Sigmoid colon (tissue), 7 donors: ENCODE data around the gene EEIG2. TPM values are rescaled to one million over a fixed set of nuclear protein-coding genes. Genes with fewer than 3 reads are reported as not detected.
"Not testable (repeated sequence)": the region's sequence is repeated elsewhere in the genome, so short reads cannot be mapped to it uniquely, and the experiment has no call there.

Experiments used
- DNase-seq: peaks from one replicate; pipeline ENCODE4 v3.0.0-alpha.2; 2019
- H3K27ac ChIP-seq, 4 donors: fragments of 200-600 bp; sonication (generic); one replicate each; pipeline ENCODE4 v1.5.1; 2016 to 2019; ENCODE audit warnings: mild to moderate bottlenecking in 1 of 4
- H3K27me3 ChIP-seq, 3 donors: fragments of 200-600 bp; sonication (generic); one replicate each; pipeline ENCODE4 v1.5.1; 2019; ENCODE audit warnings: mild to moderate bottlenecking in 1 of 3
- H3K36me3 ChIP-seq, 4 donors: fragments of 200-600 bp; sonication (generic); one replicate each; pipeline ENCODE4 v1.5.1; 2016 to 2019
- H3K4me1 ChIP-seq, 4 donors: fragments of 200-600 bp; sonication (generic); one replicate each; pipeline ENCODE4 v1.5.1; 2017 to 2019
- H3K4me3 ChIP-seq, 4 donors: fragments of 200-600 bp; sonication (generic); one replicate each; pipeline ENCODE4 v1.5.1; 2017 to 2019; ENCODE audit warnings: mild to moderate bottlenecking in 2 of 4, moderate library complexity in 1 of 4
- H3K9me3 ChIP-seq, 4 donors: fragments of 200-600 bp in 3 of 4; sonication (generic) in 3 of 4; one replicate each; pipeline versions ENCODE4 v1.5.1 to v1.6.1; 2013 to 2019
- CTCF ChIP-seq, 4 experiments: fragments of 450-650 bp in 3 of 4; fragments of 200-600 bp in 1 of 4; IDR thresholded peaks; one replicate each; pipeline ENCODE4 v1.5.1; 2016 to 2019; ENCODE audit warnings: antibody characterized with exemption in 4 of 4, mild to moderate bottlenecking in 3 of 4, moderate library complexity in 2 of 4
- EP300 ChIP-seq, 4 donors: sonication (generic); formaldehyde crosslinking; IDR thresholded peaks; one replicate each; pipeline ENCODE4 v1.6.1; 2017; ENCODE audit warnings: antibody characterized with exemption in 4 of 4
- POLR2A ChIP-seq, 2 donors: fragments of 450-650 bp; IDR thresholded peaks; one replicate each; pipeline ENCODE4 v1.6.1; 2016; ENCODE audit warnings: antibody characterized with exemption in 2 of 2, mild to moderate bottlenecking in 2 of 2, moderate library complexity in 2 of 2
- POLR2AphosphoS5 ChIP-seq, 4 donors: sonication (generic); formaldehyde crosslinking; IDR thresholded peaks; one replicate each; pipeline ENCODE4 v1.6.1; 2017; ENCODE audit warnings: antibody characterized with exemption in 4 of 4
- whole genome bisulfite sequencing, 2 donors: extraction: QIAGEN DNeasy Blood & Tissue Kit; methylation state at CpG; one replicate each; pipeline ENCODE4 v1.1.7; 2013; 5-methylcytosine and 5-hydroxymethylcytosine counted together
- intact Hi-C: fragments of 100-400 bp; cut with DNase I; formaldehyde crosslinking; loops from one replicate; pipeline ENCODE4 v1.15.1; 2023
- polyA plus RNA-seq, 3 donors: library from polyadenylated mRNA; stranded (reverse); fragments of 200-250 nt; gene quantifications; one replicate each; pipeline ENCODE4 v1.2.3, GENCODE V29; 2013
- total RNA-seq, 4 donors: library from RNA; depleted of rRNA; stranded (reverse); fragments of >200 nt; gene quantifications; one replicate each; pipeline ENCODE4 v1.1.0, GENCODE V29; 2016
- donor health status: healthy with polysubstance abuse.
- donor health status: Bipolar disorder and iron deficiency.
- donor health status: healthy.

EEIG2 gene
- total and polyA plus RNA-seq, 7 donors, result 10.6 to 17.2 (median 12.0) TPM

GRCh38 chr1:108537976-108538375 is 21.9 kb upstream of the EEIG2 start:
- H3K36me3 ChIP-seq, result no peaks in the 10 kb centered on the region
- H3K27me3 ChIP-seq, result no peaks in the 10 kb centered on the region
- no peak for TF ChIP-seq EP300 (IDR thresholded peaks at IDR 0.05)
- TF ChIP-seq POLR2A (IDR thresholded peaks at IDR 0.05), result no peak
- no peak for TF ChIP-seq CTCF (IDR thresholded peaks at IDR 0.05)
- TF ChIP-seq POLR2AphosphoS5 (IDR thresholded peaks at IDR 0.05), result no peak
- intact Hi-C loops, result no loop called here
- H3K9me3 ChIP-seq, result no peaks in the 10 kb centered on the region
- 37 to 70% methylated on average over 1 of the region's 1 CpG for WGBS, 2 donors
- no peak overlapping the region for H3K27ac ChIP-seq
- no peaks in the 10 kb centered on the region for H3K4me1 ChIP-seq
- DNase-seq, result no peak
- no peak overlapping the region for H3K4me3 ChIP-seq

DNA sequence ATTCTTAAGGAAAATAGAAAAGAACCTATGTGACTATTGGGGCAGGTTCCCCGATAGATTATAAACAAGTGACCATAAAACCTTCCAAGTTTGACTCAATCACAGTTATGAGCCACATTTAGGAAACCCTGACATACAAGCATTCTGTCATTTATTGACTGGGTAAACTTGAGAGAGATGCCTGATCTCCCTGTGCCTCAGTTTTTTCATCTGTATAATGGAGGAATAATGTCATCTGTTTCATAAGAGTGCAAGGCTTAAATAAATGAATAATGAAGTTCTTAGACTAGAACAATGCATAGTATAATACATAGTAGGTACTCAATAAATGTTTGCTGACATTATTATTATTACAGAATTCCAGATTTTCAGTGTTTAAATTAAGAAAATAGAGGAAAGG is 18.9 kb upstream of the EEIG2 start:
- Histone ChIP-seq H3K27ac (no peak overlapping the region), H3K4me1 (no peaks in the 10 kb centered on the region), H3K9me3 (no peaks in the 10 kb centered on the region), H3K4me3 (no peak overlapping the region), H3K27me3 (no peaks in the 10 kb centered on the region), H3K36me3 (no peaks in the 10 kb centered on the region)
- no peak for TF ChIP-seq POLR2AphosphoS5 (IDR thresholded peaks at IDR 0.05)
- TF ChIP-seq CTCF (IDR thresholded peaks at IDR 0.05), result no peak
- no peak for TF ChIP-seq POLR2A (IDR thresholded peaks at IDR 0.05)
- no peak for TF ChIP-seq EP300 (IDR thresholded peaks at IDR 0.05)
- intact Hi-C loops, result no loop called here
- WGBS, 2 donors, result 87 to 89% methylated on average over 1 of the region's 1 CpG
- no peak for DNase-seq

DNA sequence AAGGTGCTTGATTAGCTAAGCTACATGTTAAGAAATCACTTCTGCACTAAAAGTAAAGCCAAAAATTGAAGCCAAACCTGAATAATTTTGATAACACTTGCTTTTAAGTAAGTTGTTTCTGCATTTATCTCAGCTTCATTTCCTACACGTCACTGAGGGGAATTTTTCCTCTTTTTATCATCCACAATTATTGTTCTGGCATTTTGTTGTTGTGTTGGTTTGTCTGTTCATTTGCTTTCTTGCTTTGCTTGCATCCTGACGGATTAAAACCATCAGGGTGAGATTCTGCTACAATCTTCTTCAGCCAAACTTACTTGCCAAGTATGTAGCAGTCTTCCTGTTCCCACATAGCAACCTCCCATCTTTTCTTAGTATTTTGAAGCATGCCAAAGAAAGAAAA is 18.0 kb upstream of the EEIG2 start:
- Histone ChIP-seq H3K27ac (no peak overlapping the region), H3K4me3 (no peak overlapping the region), H3K27me3 (no peaks in the 10 kb centered on the region), H3K9me3 (no peaks in the 10 kb centered on the region), H3K36me3 (no peaks in the 10 kb centered on the region), H3K4me1 (no peaks in the 10 kb centered on the region)
- intact Hi-C loops, result no loop called here
- TF ChIP-seq CTCF (IDR thresholded peaks at IDR 0.05) (no peak), POLR2AphosphoS5 (IDR thresholded peaks at IDR 0.05) (no peak), POLR2A (IDR thresholded peaks at IDR 0.05) (no peak), EP300 (IDR thresholded peaks at IDR 0.05) (no peak)
- WGBS, 2 donors, result 89 to 90% methylated on average over 2 of the region's 2 CpGs
- DNase-seq, result no peak

GRCh38 chr1:108547493-108547892 is 12.4 kb upstream of the EEIG2 start:
- H3K27me3 ChIP-seq, H3K4me1 ChIP-seq, H3K27ac ChIP-seq, intact Hi-C loops, H3K9me3 ChIP-seq, DNase-seq, H3K4me3 ChIP-seq, H3K36me3 ChIP-seq: not testable (repeated sequence)
- WGBS, 2 donors, result 93% methylated on average over 4 of the region's 4 CpGs

- H3K9me3 ChIP-seq, result no peaks in the 10 kb centered on the region
- H3K27ac ChIP-seq, result no peak overlapping the region
- H3K4me1 ChIP-seq, result no peaks in the 10 kb centered on the region
- intact Hi-C loops, result no loop called here
- TF ChIP-seq CTCF (IDR thresholded peaks at IDR 0.05), result no peak
- TF ChIP-seq POLR2AphosphoS5 (IDR thresholded peaks at IDR 0.05), result no peak
- TF ChIP-seq POLR2A (IDR thresholded peaks at IDR 0.05), result no peak
- no peak for TF ChIP-seq EP300 (IDR thresholded peaks at IDR 0.05)
- no peak for DNase-seq
- no peak overlapping the region for H3K4me3 ChIP-seq
- no peaks in the 10 kb centered on the region for H3K36me3 ChIP-seq
- WGBS, 2 donors, result 82 to 87% methylated on average over 2 of the region's 2 CpGs
- no peaks in the 10 kb centered on the region for H3K27me3 ChIP-seq
These were observed 8.6 kb upstream of the EEIG2 start for GRCh38 chr1:108551137-108551862.
